HepG2 (cell line): Measurements from ENCODE around the gene TEX261. TPM values are rescaled to one million over a fixed set of nuclear protein-coding genes. Genes with fewer than 3 reads are reported as not detected.

Experiments
- ARHGAP35 ChIP-seq: sonication (generic); formaldehyde crosslinking; IDR thresholded peaks from 2 replicates; pipeline ENCODE4 v1.9.0; 2022; ENCODE audit warnings: mild to moderate bottlenecking, inconsistent platforms, moderate library complexity, missing genetic modification reagents, borderline replicate concordance
- ELF3 ChIP-seq: IDR thresholded peaks from 2 replicates; pipeline ENCODE4 v1.6.1; 2016; ENCODE audit warnings: missing genetic modification reagents, missing compliant biosample characterization
- NR2C2 ChIP-seq: sonication (generic); formaldehyde crosslinking; IDR thresholded peaks from 2 replicates; pipeline ENCODE4 v1.4.0; 2020; ENCODE audit warnings: missing genetic modification reagents, mild to moderate bottlenecking, moderate library complexity, borderline replicate concordance
- NR2F6 ChIP-seq, 2 experiments: IDR thresholded peaks; 2 replicates each; pipeline ENCODE4 v1.6.1; 2016; ENCODE audit warnings: antibody characterized with exemption in 1 of 2, mild to moderate bottlenecking in 1 of 2
- SMYD3 ChIP-seq: sonication (generic); formaldehyde crosslinking; IDR thresholded peaks from 2 replicates; pipeline ENCODE4 v1.8.1; 2023; ENCODE audit warnings: mild to moderate bottlenecking, missing genetic modification reagents
- ZFP90 ChIP-seq: sonication (generic); formaldehyde crosslinking; IDR thresholded peaks from 2 replicates; pipeline ENCODE4 v1.8.0; 2022; ENCODE audit warnings: missing genetic modification reagents, mild to moderate bottlenecking, inconsistent platforms, borderline replicate concordance
- polyA plus RNA-seq, 8 experiments: library from polyadenylated mRNA; depleted of rRNA in 3 of 8; stranded (reverse) in 7 of 8; unstranded in 1 of 8; fragments of >200 nt; fragmentation: Illumina TruSeq in 4 of 8; extraction: Trizol in 4 of 8; gene quantifications; 2 replicates each; pipeline versions ENCODE4 v1.2.1 to v1.2.3, GENCODE V29; 2011 to 2016; ENCODE audit warnings: low read depth in 4 of 8, missing spikeins in 1 of 8, mixed read lengths in 1 of 8; ENCODE audit not compliant: insufficient read depth in 1 of 8
- total RNA-seq, 5 experiments: library from RNA; depleted of rRNA; stranded (reverse); fragments of >200 nt; fragmentation: Illumina TruSeq; extraction: Trizol; gene quantifications; 2 replicates each; pipeline ENCODE4 v1.2.3, GENCODE V29; 2016; ENCODE audit warnings: low read depth in 1 of 5
- TF ChIP-seq, protein P1 (sequence below), 2 experiments: fragments of 450-650 bp in 1 of 2; sonication (generic) in 1 of 2; formaldehyde crosslinking in 1 of 2; IDR thresholded peaks; 2 replicates each; pipeline versions ENCODE4 v1.6.1 to v1.8.0; 2016 to 2022; ENCODE audit warnings: antibody characterized with exemption in 1 of 2, mild to moderate bottlenecking in 1 of 2, missing genetic modification reagents in 1 of 2
- TF ChIP-seq, protein P2 (sequence below): sonication (generic); formaldehyde crosslinking; IDR thresholded peaks from 2 replicates; pipeline ENCODE4 v1.5.0; 2020; ENCODE audit warnings: missing genetic modification reagents, mild to moderate bottlenecking, borderline replicate concordance
- TF ChIP-seq, protein P3 (sequence below): IDR thresholded peaks from 2 replicates; pipeline ENCODE4 v1.6.1; 2016; ENCODE audit warnings: low read depth
- TF ChIP-seq, protein P4 (sequence below): sonication (generic); formaldehyde crosslinking; IDR thresholded peaks from 2 replicates; pipeline ENCODE4 v1.5.0; 2020; ENCODE audit warnings: missing genetic modification reagents

Gene TEX261
- total and polyA plus RNA-seq, 2 of the 13 experiments (the other 11 are each of a cell fraction or from before 2014, with no cell fraction given), result 43.8 to 78.7 TPM

DNA sequence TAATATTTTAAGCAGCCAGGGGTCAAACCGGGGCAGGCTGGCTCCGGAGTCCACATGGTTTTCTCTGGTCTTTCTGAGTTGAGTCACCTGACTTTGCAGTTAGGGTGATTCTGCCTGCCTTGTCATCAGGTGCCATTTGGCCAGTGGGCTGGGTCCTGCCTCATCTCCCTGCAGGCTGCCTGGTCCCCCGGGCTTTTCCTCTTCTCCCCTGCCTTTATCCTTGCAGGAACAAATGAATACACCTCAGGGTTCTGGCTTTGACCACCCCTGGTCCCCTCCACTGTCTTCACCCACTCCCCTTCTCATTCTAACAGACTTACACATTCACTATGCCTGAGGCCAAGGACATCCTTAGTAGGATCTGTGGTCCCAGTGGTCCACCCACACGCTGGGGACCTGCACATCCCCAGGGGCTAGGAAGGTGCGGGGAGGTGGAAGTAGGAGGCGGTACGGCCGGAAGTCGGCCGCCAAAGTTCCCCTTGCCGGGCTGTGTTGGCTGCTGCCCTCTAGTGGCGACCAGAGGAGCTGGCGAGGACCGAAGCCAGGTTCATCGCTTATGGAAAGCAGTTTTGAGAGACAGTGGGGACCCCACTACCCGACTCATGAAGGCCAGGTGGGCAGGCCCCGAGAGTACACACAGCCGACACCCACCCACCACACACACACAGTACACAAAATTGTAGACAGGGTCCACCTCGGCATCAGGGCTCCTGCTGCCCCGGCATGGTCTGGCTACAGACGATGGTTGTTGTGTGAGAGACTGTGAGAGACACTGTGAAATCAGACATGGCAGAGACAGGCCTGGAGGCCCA, 6.3 kb upstream of the TEX261 start (continued):
- TF ChIP-seq, protein P1, sequence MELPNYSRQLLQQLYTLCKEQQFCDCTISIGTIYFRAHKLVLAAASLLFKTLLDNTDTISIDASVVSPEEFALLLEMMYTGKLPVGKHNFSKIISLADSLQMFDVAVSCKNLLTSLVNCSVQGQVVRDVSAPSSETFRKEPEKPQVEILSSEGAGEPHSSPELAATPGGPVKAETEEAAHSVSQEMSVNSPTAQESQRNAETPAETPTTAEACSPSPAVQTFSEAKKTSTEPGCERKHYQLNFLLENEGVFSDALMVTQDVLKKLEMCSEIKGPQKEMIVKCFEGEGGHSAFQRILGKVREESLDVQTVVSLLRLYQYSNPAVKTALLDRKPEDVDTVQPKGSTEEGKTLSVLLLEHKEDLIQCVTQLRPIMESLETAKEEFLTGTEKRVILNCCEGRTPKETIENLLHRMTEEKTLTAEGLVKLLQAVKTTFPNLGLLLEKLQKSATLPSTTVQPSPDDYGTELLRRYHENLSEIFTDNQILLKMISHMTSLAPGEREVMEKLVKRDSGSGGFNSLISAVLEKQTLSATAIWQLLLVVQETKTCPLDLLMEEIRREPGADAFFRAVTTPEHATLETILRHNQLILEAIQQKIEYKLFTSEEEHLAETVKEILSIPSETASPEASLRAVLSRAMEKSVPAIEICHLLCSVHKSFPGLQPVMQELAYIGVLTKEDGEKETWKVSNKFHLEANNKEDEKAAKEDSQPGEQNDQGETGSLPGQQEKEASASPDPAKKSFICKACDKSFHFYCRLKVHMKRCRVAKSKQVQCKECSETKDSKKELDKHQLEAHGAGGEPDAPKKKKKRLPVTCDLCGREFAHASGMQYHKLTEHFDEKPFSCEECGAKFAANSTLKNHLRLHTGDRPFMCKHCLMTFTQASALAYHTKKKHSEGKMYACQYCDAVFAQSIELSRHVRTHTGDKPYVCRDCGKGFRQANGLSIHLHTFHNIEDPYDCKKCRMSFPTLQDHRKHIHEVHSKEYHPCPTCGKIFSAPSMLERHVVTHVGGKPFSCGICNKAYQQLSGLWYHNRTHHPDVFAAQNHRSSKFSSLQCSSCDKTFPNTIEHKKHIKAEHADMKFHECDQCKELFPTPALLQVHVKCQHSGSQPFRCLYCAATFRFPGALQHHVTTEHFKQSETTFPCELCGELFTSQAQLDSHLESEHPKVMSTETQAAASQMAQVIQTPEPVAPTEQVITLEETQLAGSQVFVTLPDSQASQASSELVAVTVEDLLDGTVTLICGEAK (IDR thresholded peaks at IDR 0.05), result no peak
- TF ChIP-seq, protein P1 (CRISPR knock-in tag; IDR thresholded peaks at IDR 0.05), result peak; percentile 5; the same call in 1 of the 2 replicates
- TF ChIP-seq NR2F6 (IDR thresholded peaks at IDR 0.05) (no peak), NR2F6 (CRISPR knock-in tag; IDR thresholded peaks at IDR 0.05) (peak; percentile 38; the same call in 1 of the 2 replicates), ZFP90 (no peak), ARHGAP35 (CRISPR knock-in tag) (peak; percentile 83; the same call in 1 of the 2 replicates), SMYD3 (CRISPR knock-in tag) (no peak), ELF3 (CRISPR knock-in tag) (peak; percentile 79), NR2C2 (CRISPR knock-in tag) (peak; percentile 41; the same call in 1 of the 2 replicates)
- TF ChIP-seq, protein P2, sequence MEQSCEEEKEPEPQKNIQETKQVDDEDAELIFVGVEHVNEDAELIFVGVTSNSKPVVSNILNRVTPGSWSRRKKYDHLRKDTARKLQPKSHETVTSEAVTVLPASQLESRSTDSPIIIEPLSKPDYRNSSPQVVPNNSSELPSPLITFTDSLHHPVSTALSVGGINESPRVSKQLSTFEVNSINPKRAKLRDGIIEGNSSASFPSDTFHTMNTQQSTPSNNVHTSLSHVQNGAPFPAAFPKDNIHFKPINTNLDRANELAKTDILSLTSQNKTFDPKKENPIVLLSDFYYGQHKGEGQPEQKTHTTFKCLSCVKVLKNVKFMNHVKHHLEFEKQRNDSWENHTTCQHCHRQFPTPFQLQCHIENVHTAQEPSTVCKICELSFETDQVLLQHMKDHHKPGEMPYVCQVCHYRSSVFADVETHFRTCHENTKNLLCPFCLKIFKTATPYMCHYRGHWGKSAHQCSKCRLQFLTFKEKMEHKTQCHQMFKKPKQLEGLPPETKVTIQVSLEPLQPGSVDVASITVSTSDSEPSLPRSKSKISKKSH, result peak; percentile 15; the same call in 1 of the 2 replicates
- TF ChIP-seq, protein P3, sequence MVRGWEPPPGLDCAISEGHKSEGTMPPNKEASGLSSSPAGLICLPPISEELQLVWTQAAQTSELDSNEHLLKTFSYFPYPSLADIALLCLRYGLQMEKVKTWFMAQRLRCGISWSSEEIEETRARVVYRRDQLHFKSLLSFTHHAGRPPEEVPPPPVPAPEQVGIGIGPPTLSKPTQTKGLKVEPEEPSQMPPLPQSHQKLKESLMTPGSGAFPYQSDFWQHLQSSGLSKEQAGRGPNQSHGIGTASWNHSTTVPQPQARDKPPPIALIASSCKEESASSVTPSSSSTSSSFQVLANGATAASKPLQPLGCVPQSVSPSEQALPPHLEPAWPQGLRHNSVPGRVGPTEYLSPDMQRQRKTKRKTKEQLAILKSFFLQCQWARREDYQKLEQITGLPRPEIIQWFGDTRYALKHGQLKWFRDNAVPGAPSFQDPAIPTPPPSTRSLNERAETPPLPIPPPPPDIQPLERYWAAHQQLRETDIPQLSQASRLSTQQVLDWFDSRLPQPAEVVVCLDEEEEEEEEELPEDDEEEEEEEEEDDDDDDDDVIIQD (CRISPR knock-in tag), result peak; percentile 42; the same call in 1 of the 2 replicates
- TF ChIP-seq, protein P4, sequence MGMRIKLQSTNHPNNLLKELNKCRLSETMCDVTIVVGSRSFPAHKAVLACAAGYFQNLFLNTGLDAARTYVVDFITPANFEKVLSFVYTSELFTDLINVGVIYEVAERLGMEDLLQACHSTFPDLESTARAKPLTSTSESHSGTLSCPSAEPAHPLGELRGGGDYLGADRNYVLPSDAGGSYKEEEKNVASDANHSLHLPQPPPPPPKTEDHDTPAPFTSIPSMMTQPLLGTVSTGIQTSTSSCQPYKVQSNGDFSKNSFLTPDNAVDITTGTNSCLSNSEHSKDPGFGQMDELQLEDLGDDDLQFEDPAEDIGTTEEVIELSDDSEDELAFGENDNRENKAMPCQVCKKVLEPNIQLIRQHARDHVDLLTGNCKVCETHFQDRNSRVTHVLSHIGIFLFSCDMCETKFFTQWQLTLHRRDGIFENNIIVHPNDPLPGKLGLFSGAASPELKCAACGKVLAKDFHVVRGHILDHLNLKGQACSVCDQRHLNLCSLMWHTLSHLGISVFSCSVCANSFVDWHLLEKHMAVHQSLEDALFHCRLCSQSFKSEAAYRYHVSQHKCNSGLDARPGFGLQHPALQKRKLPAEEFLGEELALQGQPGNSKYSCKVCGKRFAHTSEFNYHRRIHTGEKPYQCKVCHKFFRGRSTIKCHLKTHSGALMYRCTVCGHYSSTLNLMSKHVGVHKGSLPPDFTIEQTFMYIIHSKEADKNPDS (CRISPR knock-in tag), result no peak
